Lung microvascular endothelial cell (primary cell): ENCODE data around the gene DDX27. TPM values are rescaled to one million over a fixed set of nuclear protein-coding genes. Genes with fewer than 3 reads are reported as not detected.
A peak's percentile ranks its signal among the peaks of the same experiment; 100 is the strongest.
"Not testable (repeated sequence)": the region's sequence is repeated elsewhere in the genome, so short reads cannot be mapped to it uniquely, and the experiment has no call there.

Experiments
- DNase-seq, 2 donors: peaks; one replicate each; pipeline versions ENCODE4 v3.0.0 to v3.0.0-alpha.2; 2010; ENCODE audit warnings: low read depth in 2 of 2
- total RNA-seq: library from RNA; depleted of rRNA; stranded (reverse); fragments of >200 nt; gene quantifications from 2 replicates; pipeline ENCODE4 v1.2.1, GENCODE V29; 2014

DDX27 gene
- total RNA-seq, result 13.9 and 20.8 TPM in 2 replicates

DNA sequence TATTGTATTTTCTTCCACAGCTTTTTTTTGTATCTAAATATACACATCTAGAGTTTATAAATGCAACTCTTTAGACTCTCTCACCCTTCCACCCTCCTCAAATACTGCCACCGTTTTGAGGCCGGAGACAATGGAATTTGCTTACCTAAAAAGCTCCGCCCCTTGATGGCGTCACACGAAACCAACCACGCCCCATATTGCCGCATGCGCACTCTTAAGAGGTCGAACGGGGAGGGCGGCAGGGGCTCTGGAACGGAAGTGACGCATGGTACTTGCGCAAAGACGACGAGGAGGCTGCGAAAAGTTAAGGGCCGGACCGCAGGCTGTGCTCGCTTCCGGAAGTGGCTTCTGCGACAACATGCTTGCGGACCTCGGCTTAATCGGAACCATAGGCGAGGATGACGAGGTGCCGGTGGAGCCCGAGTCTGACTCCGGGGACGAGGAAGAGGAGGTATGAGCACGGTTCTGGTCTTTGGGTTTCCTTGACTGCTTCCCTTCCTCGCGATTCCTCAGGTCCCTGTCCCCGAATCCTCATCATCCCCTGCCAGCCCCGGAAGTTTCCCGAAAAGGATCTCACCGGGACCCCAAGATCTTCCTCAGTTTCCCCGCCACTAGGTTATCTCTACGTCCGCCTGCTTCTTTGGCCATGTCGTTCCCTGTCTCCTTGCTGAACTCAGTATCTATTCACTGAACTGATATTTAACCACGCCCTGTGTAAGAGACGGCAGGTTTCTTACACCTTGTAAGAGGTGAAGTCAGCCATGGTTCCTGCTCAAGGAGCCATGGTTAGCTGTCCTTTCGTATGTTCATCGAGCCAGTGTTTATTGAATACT lies at the start of gene DDX27:
TSS of gene DDX27 (plus strand) at position 326 of the 833 bp plus-strand sequence. CDS start at position 359, 33 bp downstream.
- DNase-seq, result peak; percentile 99

DNA sequence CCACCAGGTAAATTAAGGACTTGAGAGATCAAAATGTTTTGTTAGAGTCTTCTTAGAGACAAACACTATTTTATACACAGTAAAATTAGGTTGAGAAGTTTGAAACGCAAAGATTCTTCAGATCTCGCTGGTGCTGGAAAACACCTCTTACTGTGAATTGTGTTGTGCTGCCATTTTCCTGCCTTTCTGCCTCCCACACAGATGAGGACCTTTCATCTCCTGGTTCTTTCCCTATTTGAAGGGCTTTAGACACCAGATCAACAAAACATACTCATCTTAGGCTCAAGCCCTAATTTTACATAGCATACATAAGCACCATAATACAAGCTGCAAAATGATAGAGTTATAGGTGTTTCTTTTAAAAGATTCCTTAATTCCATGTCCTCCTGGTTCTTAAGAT lies 49.7 kb upstream of the DDX27 start:
- no peak for DNase-seq

GRCh38 chr20:49170714-49171113 lies 48.5 kb upstream of the DDX27 start:
- no peak for DNase-seq

GRCh38 chr20:49171909-49172308 lies 47.3 kb upstream of the DDX27 start:
- peak in 1 of 2 donors; percentile 69 for DNase-seq

DNA sequence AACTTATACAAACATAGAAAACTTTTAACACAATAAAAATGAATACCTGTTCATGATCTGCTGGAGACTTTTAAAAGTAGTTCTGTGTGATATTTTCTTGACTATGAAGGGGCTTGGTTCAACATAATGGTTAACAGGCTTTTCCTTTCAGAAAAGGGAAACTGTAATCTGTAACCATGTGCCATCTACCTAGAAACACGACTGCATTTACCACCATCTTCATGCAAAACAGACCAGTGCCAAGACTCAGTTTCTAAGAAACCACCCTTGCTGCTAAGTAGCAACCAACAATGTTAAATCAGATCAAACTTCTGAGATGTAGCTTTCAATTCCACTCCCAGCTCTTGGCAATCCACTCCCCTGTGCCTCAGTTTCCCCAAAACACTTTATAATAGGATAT lies 46.8 kb upstream of the DDX27 start:
- no peak for DNase-seq

GRCh38 chr20:49174183-49174582 lies 45.0 kb upstream of the DDX27 start:
- no peak for DNase-seq

DNA sequence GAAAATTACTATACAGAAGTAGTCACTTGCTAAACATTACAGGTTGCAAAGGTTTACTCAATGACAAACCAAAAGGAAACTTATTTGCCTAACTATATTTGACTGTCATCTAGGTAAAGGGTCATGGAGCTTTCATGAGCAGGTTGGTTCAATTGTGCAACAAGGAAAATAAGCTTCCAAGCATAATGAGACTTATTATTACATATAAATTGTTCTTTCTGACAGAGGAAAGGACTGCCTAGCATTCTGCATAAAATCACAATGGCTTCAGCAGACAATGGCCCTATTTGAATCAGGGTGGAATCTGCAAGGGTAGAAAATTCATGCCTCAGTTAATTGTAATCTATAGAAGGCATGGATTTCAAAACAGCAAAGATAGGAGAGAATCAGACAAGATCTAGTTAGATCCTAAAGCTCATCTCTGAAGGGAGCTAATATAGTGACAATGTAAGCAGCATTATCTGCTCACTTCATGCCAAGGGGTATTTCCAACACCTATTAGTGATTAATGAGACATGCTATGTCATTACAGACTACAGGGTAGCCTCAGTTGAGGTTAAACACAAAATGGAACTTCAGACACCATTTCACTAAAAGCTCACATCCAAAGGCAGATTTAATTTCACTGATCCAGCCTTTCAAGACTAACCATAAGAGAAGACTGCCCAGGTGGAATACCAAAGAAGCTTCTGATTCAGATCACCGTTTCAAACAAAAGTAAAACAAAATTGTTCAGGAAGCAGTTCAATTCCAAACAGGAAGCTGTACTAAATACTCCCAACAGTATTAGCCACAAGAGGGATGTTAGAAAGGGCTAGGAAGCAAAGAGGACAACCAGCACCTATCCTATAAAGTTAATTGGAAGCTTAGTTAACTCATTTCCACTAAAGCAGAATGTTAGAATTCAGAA lies 39.6 kb upstream of the DDX27 start:
- DNase-seq, result peak; percentile 26 to 43

- no peak for DNase-seq
Observed at GRCh38 chr20:49181265-49181877, 37.8 kb upstream of the DDX27 start.

DNA sequence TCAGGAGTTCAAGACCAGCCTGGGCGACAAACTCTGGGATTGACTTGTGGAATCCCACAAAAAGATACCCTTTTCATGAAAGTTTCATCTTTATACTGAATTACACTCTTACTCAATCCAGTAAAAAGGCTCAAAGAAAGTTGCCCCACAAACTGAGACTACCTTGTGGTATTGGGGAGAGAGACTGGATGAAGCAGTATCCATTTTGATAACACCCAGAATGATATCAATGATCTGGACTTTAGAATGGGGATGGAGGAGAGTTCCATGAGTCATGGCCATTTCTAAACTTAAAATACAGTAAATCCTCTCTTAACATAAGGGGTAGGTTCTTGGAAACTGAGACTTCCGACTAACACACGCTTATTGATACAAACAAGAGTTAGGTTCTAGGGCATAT lies 35.8 kb upstream of the DDX27 start:
- no peak for DNase-seq

- DNase-seq, result not testable (repeated sequence)
Observed at GRCh38 chr20:49184084-49184501, 35.1 kb upstream of the DDX27 start.

- DNase-seq, result no peak
Observed at GRCh38 chr20:49184691-49185070, 34.5 kb upstream of the DDX27 start.

- no peak for DNase-seq
Observed at GRCh38 chr20:49185071-49185761, 34.0 kb upstream of the DDX27 start.

GRCh38 chr20:49186535-49187329 lies 32.5 kb upstream of the DDX27 start:
- DNase-seq, result peak; percentile 20 to 63

DNA sequence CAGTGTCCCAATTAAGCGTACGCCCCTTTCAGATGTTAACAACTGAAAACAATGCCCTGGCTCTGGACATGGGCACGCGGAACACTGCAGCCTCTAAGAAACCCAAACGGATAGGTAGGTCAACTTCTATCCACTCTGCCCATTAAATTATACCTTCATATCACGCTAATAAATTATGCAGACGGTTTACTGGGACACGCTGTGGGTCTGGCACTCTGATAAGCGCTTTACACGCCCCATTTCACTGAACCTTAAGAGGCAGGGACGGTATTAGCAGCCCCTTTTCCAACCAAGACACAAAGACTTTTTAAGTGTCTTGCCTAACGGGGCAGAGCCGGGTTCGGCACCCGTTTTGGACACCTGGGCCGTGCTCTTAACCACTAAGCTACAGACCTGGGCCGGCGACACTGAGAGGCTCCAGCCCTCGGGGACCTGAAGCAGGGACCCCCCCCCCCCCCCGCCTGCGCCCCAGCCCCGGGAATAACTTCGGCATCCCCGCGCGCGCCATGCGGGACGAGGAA lies 31.8 kb upstream of the DDX27 start:
- peak in 1 of 2 donors; percentile 36 for DNase-seq

GRCh38 chr20:49187851-49188641 lies 31.2 kb upstream of the DDX27 start, which contains the start of gene STAU1:
TSS of gene STAU1 (minus strand) at chr20:49188334. CDS start at chr20:49166201, 22,133 bp downstream.
- DNase-seq, result peak; percentile 96 to 98

GRCh38 chr20:49192944-49193518 lies 26.2 kb upstream of the DDX27 start:
- not testable (repeated sequence) for DNase-seq

DNA sequence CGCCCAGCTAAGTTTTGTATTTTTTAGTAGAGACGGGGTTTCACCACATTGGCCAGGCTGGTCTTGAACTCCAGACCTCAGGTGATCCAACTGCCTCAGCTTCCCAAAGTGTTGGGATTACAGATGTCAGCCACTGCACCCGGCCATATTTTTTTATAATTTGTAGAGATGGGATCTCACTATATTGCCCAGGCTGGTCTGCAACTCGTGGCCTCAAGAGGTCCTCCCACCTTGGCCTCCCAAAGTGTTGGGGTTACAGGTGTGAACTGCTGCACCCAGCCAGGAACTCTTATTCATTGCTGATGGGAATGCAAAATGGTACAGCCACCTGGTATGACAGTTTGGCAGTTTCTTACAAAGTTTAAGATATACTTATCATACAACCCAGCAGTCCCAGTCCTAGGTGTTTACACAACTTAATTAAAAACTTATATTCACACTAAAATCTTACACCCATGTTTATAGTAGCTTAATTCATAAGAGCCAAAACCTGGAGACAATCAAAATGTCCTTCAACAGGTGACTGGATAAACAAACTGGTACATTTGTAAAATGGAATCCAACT lies 19.4 kb upstream of the DDX27 start:
- no peak for DNase-seq

DNA sequence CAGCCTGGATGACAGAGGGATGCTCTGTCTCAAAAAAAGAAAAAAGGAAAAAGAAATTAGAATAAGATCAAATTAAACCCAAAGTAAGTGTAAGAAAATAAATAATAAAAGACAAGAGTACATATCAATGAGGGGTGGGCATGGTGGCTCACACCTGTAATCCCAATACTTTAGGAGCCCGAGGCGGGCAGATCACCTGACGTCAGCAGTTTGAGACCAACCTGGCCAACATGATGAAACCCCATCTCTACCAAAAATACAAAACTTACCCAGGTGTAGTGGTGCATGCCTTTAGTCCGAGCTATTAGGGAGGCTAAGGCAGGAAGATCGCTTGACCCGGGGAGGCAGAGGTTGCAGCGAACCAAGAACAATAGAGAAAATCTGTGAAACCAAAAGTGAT lies 16.2 kb upstream of the DDX27 start:
- no peak for DNase-seq

GRCh38 chr20:49203746-49204145 lies 15.5 kb upstream of the DDX27 start:
- no peak for DNase-seq
